Measurements from ENCODE around the gene SPRYD7.
"Not testable (repeated sequence)": the region's sequence is repeated elsewhere in the genome, so short reads cannot be mapped to it uniquely, and the experiment has no call there.

DNA sequence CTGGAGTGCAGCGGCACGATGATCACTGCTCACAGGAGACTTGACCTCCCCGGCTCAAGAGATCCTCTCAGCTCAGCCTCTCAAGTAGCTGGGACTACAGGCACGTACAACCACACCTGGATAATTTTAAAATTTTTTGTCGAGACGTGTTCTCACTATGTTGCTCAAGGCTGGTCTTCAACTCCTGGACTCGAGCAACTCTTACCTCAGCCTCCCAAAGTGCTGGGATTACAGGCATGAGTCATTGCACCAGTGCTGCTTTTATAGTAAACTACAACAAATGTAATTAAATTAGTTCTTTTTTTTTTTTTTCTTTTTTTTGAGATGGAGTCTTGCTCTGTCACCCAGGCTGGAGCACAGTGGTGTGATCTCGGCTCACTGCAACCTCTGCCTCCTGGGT is 18.0 kb downstream of the SPRYD7 start:
- TF ChIP-seq, protein P1, sequence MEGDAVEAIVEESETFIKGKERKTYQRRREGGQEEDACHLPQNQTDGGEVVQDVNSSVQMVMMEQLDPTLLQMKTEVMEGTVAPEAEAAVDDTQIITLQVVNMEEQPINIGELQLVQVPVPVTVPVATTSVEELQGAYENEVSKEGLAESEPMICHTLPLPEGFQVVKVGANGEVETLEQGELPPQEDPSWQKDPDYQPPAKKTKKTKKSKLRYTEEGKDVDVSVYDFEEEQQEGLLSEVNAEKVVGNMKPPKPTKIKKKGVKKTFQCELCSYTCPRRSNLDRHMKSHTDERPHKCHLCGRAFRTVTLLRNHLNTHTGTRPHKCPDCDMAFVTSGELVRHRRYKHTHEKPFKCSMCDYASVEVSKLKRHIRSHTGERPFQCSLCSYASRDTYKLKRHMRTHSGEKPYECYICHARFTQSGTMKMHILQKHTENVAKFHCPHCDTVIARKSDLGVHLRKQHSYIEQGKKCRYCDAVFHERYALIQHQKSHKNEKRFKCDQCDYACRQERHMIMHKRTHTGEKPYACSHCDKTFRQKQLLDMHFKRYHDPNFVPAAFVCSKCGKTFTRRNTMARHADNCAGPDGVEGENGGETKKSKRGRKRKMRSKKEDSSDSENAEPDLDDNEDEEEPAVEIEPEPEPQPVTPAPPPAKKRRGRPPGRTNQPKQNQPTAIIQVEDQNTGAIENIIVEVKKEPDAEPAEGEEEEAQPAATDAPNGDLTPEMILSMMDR (IDR thresholded peaks at IDR 0.05), result not testable (repeated sequence)
- TF ChIP-seq POLR2AphosphoS5, POLR2A (IDR thresholded peaks at IDR 0.05): not testable (repeated sequence)
